Activated T-cell treated with anti-CD3 and anti-CD28 coated beads for 48 hours (primary cell): ENCODE data around the gene MAD2L1.
"Not testable (repeated sequence)": the region's sequence is repeated elsewhere in the genome, so short reads cannot be mapped to it uniquely, and the experiment has no call there.

Source experiments
- DNase-seq: peaks from one replicate; pipeline ENCODE4 v3.0.0-alpha.2; 2020; ENCODE audit warnings: low read depth

The MAD2L1 gene

GRCh38 chr4:120066517-120067340, at the start of gene MAD2L1:
Gene MAD2L1, minus strand, starts transcription at chr4:120066848. Its CDS starts 114 bp downstream, at chr4:120066734.
- peak; percentile 96 for DNase-seq

- no peak for DNase-seq
These were observed 45.1 kb upstream of the MAD2L1 start for GRCh38 chr4:120111745-120112144.

GRCh38 chr4:120109406-120109805, 42.8 kb upstream of the MAD2L1 start:
- no peak for DNase-seq

DNA sequence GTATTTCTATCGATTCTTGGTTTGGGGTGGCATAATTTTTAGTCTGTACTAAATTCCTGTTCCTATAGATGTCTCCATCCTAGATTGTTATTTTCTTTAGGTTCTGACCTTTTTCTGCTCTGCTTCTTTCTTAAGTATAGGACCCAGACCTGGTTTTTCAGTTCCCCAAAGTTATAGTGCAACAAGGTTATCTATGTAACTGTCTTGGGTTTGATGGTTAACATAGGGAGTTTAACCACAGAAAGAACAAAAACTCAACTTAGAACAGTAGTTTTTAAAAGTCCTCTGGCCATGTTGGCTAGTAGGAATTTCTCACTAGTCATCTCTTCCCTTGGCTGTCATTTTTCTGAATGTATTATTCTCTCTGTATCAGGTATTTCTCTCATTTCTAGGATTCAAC, 38.8 kb upstream of the MAD2L1 start:
- no peak for DNase-seq

DNA sequence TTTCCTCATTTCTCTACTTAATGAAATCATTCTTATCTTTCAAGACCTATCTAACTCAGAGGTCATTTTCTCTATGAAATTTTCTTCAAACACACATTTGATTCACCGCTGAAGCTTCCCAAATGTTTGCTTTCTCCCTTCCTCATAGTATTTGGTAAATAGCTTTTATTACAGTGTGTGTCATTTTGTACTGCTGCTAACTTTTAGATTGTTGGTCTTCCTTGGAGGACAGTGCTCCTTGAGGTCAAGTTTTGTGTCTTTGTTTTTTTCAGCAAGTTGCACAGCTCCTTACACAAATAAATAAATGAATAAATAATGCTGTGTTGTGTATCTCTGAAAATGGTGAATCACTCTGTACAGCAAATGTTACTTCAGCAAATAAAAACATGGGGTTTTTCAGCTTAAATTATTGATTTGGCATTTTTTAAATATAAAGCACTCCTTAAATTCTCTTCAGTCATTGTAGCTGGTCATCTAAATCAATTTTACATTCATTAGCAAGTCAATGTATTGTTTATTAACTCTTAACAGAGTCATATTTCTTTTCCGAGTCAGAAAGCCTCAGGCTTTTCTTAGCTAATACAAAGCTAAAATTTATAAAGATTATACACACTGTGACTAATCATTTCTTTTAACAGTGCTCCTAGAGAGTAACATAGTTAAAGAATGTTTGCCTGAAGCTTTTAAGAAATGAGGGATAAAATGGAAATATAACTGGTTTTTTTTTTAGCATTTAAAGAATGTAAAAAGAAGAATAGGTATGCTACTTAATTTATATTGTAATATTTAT, 30.1 kb upstream of the MAD2L1 start:
- DNase-seq = no peak

- DNase-seq = no peak
These were observed 21.9 kb upstream of the MAD2L1 start for GRCh38 chr4:120088507-120088906.

GRCh38 chr4:120088066-120088465, 21.4 kb upstream of the MAD2L1 start:
- not testable (repeated sequence) for DNase-seq

- no peak for DNase-seq
These were observed 19.1 kb upstream of the MAD2L1 start for GRCh38 chr4:120085705-120086104.

DNA sequence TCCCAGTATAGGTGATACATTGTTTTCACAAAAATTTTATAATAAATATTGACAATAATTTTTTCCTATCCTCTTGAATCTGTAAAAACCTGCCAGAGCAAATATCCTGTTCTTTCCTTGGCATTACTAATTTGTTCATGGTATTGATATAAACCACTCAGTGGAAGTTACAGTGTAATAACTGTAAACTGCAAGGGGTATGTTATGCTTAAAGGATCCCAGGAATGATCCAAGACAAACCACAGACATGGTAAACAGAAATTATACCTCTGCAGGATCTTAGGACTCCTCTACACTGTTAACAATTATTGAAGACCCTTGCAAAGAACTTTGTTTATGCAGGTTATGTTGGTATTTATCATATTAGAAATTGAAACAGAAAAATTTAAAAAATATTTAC, 17.7 kb upstream of the MAD2L1 start:
- no peak for DNase-seq

- no peak for DNase-seq
These were observed 16.5 kb upstream of the MAD2L1 start for GRCh38 chr4:120083152-120083551.

- DNase-seq = no peak
These were observed 15.6 kb upstream of the MAD2L1 start for GRCh38 chr4:120082251-120082650.

DNA sequence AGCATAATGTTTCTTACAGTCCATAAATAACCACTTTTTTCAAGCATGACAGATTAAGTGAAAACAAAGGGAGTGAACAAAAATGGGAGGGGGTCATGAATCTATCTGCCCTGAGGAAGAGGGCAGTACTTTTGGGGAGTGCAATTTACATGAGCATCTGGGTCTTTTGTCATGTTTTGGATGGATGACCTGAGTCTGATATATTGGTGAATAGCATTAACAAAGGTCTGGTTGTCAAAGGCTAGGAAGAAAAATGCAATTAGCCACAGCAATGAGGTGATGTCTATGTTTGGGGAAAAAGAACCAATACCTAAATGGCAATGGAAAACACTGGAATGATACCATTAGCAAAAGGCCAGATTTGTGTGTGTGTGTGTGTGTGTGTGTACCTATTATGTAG, 15.1 kb upstream of the MAD2L1 start:
- DNase-seq = no peak

DNA sequence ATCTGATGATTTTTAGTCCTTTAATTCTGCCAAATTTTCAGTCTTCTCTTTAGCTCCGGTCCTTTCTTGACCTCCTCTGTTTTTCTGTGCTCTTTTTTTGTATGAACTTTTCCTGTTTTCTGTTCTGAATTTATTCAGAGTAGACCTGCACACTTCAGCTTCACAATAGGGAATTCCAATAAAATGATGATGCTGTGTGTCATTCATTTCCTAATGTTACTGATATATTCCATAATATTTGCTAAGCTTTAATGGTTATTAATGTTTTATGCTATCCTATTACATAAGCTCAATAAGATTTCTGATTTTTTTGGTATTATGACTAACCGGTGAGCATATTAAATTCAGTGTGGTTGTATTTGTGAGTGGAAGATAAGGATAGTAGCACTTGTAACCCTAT, 13.9 kb upstream of the MAD2L1 start:
- no peak for DNase-seq

DNA sequence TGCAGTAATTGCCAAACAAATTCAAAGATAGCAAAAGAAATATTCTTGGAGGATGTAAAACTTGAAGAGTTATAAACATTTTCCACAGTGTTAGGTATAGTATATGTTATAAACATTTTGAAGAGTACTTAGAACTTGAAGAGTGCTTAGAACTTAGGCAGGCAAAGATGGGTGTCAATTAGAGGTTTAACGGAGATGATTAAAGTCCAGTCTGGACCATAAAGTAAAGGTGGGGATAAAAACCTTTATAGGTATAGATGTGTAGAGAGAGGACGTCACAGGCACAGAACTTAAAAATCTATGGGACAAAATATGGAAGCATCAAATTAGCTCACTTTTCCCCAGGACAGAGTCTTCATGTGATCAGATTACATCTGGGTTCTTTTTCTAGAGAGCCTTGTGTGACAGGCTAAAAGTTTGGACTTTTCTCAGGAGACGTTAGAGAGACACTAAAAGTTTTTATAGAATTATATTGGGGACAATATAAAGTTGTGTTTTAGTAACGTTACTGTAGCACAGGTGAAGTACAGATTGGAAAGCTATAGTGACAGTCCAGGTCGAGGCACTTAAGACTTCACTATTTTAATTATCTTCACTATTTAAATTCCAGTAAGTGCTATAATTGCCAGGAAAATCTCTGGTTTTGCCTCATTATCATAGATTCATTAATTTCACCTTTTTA, 13.3 kb upstream of the MAD2L1 start:
- DNase-seq = no peak

DNA sequence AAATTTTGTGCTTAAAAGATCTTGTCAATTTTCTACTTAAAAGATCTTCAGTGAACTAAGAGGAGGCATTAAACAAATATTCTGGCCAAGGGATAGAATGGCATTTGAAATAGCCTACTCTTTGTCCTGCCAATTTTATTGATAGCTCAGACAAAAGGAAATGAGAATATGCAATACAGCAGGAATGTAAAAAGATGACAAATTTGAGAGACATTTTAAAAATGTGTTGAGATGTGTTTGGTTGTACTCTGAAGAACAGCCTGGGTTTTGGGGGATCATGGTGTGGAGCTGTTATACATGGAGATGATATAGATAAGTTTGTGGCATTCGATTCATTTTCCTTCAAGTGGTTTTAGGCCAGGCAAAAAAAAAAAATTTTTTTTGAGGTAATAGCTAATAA, 11.6 kb upstream of the MAD2L1 start:
- DNase-seq = no peak

GRCh38 chr4:120071192-120071795, 4.6 kb upstream of the MAD2L1 start:
- no peak for DNase-seq

DNA sequence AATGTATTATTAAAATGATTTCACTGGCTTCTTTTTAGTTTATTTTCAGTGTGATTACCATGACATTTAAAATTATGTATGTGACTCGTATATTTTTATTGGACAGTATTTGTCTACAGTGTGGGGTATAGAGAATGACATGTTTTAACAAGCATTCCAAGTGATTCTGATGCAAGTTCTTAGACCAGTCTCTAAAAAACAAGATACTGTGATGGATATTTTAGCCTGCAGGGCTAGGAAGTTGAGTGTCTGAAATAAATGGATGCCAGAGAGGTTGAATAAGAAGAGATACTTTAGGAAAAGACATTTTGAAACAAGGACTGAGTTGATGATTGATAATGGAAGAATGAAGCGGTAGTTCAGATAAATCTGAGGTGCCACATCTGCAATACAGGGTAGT, 3.5 kb upstream of the MAD2L1 start:
- DNase-seq = no peak

DNA sequence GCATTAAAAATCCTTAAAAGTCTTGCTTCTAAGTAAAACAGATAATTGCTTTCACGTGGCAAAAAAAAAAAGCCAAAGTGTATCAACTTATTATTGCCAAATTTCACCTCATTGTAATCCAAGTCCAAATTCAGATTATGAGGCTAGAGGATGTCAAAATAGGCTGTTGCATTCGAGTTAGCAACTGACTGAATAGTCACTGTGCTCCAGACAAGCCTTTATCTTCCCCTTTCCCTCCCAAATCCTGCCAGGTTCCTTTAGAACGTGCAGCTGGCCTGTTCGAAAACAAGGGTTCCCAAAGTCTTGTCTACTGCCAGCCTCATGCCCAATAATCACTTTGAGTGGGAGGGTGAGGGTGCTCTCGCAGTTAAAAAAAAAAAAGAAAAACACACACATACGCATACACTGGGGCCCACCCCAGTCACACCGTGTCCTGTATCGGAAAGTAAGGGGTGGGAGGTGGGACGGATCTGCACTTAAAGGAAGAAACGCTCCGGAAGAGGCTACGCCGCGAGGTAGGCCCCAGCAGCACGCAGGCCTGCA, 603 bp downstream of the MAD2L1 start:
- peak; percentile 59 for DNase-seq

DNA sequence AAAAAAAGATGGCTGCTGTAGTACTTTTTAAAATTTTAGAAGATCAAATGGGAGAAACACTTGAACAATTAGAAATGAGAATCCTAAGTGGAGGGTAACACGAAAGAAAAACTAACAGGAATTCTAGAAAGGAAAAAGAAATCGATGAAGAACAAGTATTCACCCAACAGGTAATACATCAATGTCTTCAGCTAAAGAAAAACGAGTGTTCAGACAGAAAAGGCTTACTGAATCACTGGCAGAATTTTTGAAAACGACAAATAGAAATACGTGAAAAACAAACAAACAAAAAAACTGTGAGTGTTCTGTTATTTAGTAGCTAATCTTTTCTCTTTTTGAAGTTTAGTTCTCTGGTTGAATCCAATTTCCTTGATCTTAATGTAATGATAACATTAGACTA, 1.8 kb downstream of the MAD2L1 start:
- no peak for DNase-seq

DNA sequence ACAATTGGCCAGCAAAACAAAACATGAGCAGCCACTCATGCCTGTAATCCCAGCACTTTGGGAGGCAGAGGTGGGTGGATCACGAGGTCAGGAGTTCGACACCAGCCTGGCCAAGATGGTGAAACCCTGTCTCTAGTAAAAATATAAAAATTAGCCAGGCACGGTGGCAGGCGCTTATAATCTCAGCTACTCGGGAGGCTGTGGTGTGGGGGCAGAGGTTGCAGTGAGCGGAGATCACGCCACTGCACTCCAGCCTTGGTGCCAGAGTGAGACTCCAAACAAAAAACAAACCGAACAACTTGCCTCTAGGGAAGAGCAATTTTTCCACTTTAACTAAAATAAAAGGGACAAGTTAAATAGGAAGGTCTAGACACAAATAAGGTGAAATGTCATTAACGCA, 2.9 kb downstream of the MAD2L1 start:
- not testable (repeated sequence) for DNase-seq

DNA sequence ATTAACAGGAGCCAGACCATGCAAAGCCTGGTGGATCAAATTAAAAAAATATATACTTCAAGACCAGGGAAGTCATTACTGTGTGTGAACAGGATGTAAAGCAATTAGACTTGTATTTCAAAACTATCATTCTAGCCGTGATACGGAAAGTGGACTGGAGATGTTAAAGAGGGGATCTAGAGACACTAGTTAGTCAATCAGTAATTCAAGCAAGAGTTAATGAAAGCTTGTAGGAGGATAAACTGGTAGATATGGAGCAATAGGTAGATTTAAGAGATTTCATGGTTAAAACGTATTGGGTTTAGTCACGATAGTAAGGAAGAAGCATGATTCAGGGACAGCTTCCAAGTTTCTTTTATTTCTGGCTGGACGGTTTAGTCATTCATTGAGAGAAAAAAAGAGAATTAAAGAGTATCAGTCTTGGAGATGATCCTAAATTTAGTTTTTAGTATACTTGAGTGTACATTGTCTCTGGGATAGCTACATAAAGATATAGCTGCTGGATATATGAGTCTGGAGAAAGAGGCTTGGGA, 3.9 kb downstream of the MAD2L1 start:
- DNase-seq = no peak

- no peak for DNase-seq
These were observed 7.6 kb downstream of the MAD2L1 start for GRCh38 chr4:120059036-120059435.
